ENCODE data around the gene INHBE. TPM values are rescaled to one million over a fixed set of nuclear protein-coding genes. Genes with fewer than 3 reads are reported as not detected.

INHBE gene
- total and polyA plus RNA-seq, 2 experiments from 2014 or later: 5.6 to 29.0 TPM

- Histone ChIP-seq H3K9me2 (ENCODE audit: insufficient read depth) (no peaks in the 10 kb centered on the region), H3K27me3 (ENCODE audit: insufficient read depth) (no peaks in the 10 kb centered on the region), H4K20me1 (replicated peaks; ENCODE audit: insufficient read depth) (no peaks in the 10 kb centered on the region; the same call in 1 of the 2 replicates), H3K4me1 (ENCODE audit: insufficient read depth) (peaks cover 13% of the 10 kb centered on the region), H3K27ac (ENCODE audit: low read depth) (no peak overlapping the region), H3F3A (replicated peaks; ENCODE audit: low read depth) (peaks cover 22% of the 10 kb centered on the region), H3K79me2 (replicated peaks; ENCODE audit: insufficient read depth) (peaks cover 9% of the 10 kb centered on the region), H3K4me2 (peak overlapping the region; percentile 100; the same call in 1 of the 2 replicates), H3K4me3 (peak overlapping the region; percentile 97; the same call in 1 of the 2 replicates), H3K36me3 (ENCODE audit: insufficient read depth) (no peaks in the 10 kb centered on the region), H2AFZ (no peak overlapping the region)
- H3K27me3 Mint-ChIP-seq (ENCODE audit: insufficient read depth, low read depth, poor library complexity): peaks cover 34% of the 10 kb centered on the region
- H3K9me3 Mint-ChIP-seq: no peaks in the 10 kb centered on the region; the same call in 2 of the 3 replicates
- peaks cover 23% of the 10 kb centered on the region for H3K4me1 Mint-ChIP-seq
- peaks cover 18% of the 10 kb centered on the region; the same call in 2 of the 3 replicates for H3K36me3 Mint-ChIP-seq (ENCODE audit: low read depth)
- TF ChIP-seq ZNF462 (CRISPR knock-in tag; IDR thresholded peaks at IDR 0.05) (no peak), EZH2phosphoT487 (IDR thresholded peaks at IDR 0.05; ENCODE audit: unreplicated experiment) (no peak), EZH2 (IDR thresholded peaks at IDR 0.05; ENCODE audit: low read depth, unreplicated experiment) (no peak), JUNB (IDR thresholded peaks at IDR 0.05; ENCODE audit: unreplicated experiment) (no peak), STAT1 (IDR thresholded peaks at IDR 0.05; ENCODE audit: unreplicated experiment) (no peak), POLR2AphosphoS5 (IDR thresholded peaks at IDR 0.05; ENCODE audit: low read depth) (no peak), NANOG (IDR thresholded peaks at IDR 0.05; ENCODE audit: borderline replicate concordance) (no peak), ZNF331 (CRISPR knock-in tag; IDR thresholded peaks at IDR 0.05; ENCODE audit: low read depth) (no peak), ZNF114 (CRISPR knock-in tag; IDR thresholded peaks at IDR 0.05) (no peak)
- ATAC-seq (no peak), DNase-seq (ENCODE audit: low spot score) (no peak)
- H3K4me3 Mint-ChIP-seq: peak overlapping the region; percentile 82
- H3K27ac Mint-ChIP-seq: peak overlapping the region; percentile 94; the same call in 1 of the 2 replicates
Measured at GRCh38 chr12:57462912-57463253, 7.8 kb downstream of the INHBE start.
